ENCODE measurements around the gene CARD9.

Gene CARD9

GRCh38 chr9:136395020-136395340 lies 21.5 kb upstream of the CARD9 start:
- Mint-ChIP-seq H3K4me3 (no peak overlapping the region), H3K9me3 (no peaks in the 10 kb centered on the region), H3K36me3 (ENCODE audit: low read depth) (peaks cover 26% of the 10 kb centered on the region), H3K27ac (no peak overlapping the region), H3K4me1 (peaks cover 14% of the 10 kb centered on the region), H3K27me3 (ENCODE audit: low read depth, poor library complexity) (no peaks in the 10 kb centered on the region)
- TF ChIP-seq, protein P1, sequence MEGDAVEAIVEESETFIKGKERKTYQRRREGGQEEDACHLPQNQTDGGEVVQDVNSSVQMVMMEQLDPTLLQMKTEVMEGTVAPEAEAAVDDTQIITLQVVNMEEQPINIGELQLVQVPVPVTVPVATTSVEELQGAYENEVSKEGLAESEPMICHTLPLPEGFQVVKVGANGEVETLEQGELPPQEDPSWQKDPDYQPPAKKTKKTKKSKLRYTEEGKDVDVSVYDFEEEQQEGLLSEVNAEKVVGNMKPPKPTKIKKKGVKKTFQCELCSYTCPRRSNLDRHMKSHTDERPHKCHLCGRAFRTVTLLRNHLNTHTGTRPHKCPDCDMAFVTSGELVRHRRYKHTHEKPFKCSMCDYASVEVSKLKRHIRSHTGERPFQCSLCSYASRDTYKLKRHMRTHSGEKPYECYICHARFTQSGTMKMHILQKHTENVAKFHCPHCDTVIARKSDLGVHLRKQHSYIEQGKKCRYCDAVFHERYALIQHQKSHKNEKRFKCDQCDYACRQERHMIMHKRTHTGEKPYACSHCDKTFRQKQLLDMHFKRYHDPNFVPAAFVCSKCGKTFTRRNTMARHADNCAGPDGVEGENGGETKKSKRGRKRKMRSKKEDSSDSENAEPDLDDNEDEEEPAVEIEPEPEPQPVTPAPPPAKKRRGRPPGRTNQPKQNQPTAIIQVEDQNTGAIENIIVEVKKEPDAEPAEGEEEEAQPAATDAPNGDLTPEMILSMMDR (IDR thresholded peaks at IDR 0.05): no peak
- no peak for DNase-seq

- Mint-ChIP-seq H3K9me3 (no peaks in the 10 kb centered on the region), H3K36me3 (ENCODE audit: low read depth) (peaks cover 31% of the 10 kb centered on the region), H3K4me1 (peaks cover 14% of the 10 kb centered on the region), H3K4me3 (no peak overlapping the region), H3K27me3 (ENCODE audit: low read depth, poor library complexity) (no peaks in the 10 kb centered on the region), H3K27ac (no peak overlapping the region)
- TF ChIP-seq, protein P1 (IDR thresholded peaks at IDR 0.05): no peak
- DNase-seq: no peak
These were observed 21.0 kb upstream of the CARD9 start for GRCh38 chr9:136394312-136395019.

- Mint-ChIP-seq H3K36me3 (ENCODE audit: low read depth) (peaks cover 39% of the 10 kb centered on the region), H3K9me3 (no peaks in the 10 kb centered on the region), H3K27me3 (ENCODE audit: low read depth, poor library complexity) (no peaks in the 10 kb centered on the region), H3K4me1 (peaks cover 5% of the 10 kb centered on the region), H3K4me3 (no peak overlapping the region), H3K27ac (no peak overlapping the region)
- TF ChIP-seq, protein P1 (IDR thresholded peaks at IDR 0.05): no peak
- no peak for DNase-seq
These were observed 20.1 kb upstream of the CARD9 start for GRCh38 chr9:136393531-136393930.

- H3K4me1 Mint-ChIP-seq: no peaks in the 10 kb centered on the region
- H3K27me3 Mint-ChIP-seq (ENCODE audit: low read depth, poor library complexity): no peaks in the 10 kb centered on the region
- TF ChIP-seq, protein P1 (IDR thresholded peaks at IDR 0.05): no peak
- no peak for DNase-seq
- peaks cover 43% of the 10 kb centered on the region for H3K36me3 Mint-ChIP-seq (ENCODE audit: low read depth)
- no peaks in the 10 kb centered on the region for H3K9me3 Mint-ChIP-seq
- H3K4me3 Mint-ChIP-seq: no peak overlapping the region
- H3K27ac Mint-ChIP-seq: no peak overlapping the region
These were observed 19.3 kb upstream of the CARD9 start for GRCh38 chr9:136392538-136393449.

- no peaks in the 10 kb centered on the region for H3K27me3 Mint-ChIP-seq (ENCODE audit: low read depth, poor library complexity)
- no peak overlapping the region for H3K4me3 Mint-ChIP-seq
- H3K27ac Mint-ChIP-seq: no peak overlapping the region
- TF ChIP-seq, protein P1 (IDR thresholded peaks at IDR 0.05): no peak
- H3K36me3 Mint-ChIP-seq (ENCODE audit: low read depth): peaks cover 46% of the 10 kb centered on the region
- H3K9me3 Mint-ChIP-seq: no peaks in the 10 kb centered on the region
- DNase-seq: no peak
- H3K4me1 Mint-ChIP-seq: no peaks in the 10 kb centered on the region
These were observed 18.5 kb upstream of the CARD9 start for GRCh38 chr9:136391737-136392537.
